DND-41 (cell line): ENCODE results near the gene ZNF296.

Experiments used
- ATAC-seq: fragments of 200-7000 bp; cut with Tn5 transposase; 3 replicates; pipeline ENCODE4 v1.9.1; 2021; ENCODE audit warnings: low read depth; ENCODE audit not compliant: insufficient read depth
- DNase-seq: peaks from one replicate; pipeline ENCODE4 v3.0.0-alpha.2; 2020
- H2AFZ ChIP-seq: 2 replicates; pipeline ENCODE4 v1.6.0; 2012; ENCODE audit warnings: low read depth, low read length
- H3K27ac ChIP-seq: 2 replicates; pipeline ENCODE4 v1.5.1; 2012; ENCODE audit warnings: low read length, inconsistent platforms
- H3K27me3 ChIP-seq: fragments of 200-600 bp; sonication (generic); 2 replicates; pipeline ENCODE4 v1.6.0; 2012; ENCODE audit warnings: low read length, mild to moderate bottlenecking, inconsistent platforms; ENCODE audit not compliant: insufficient read depth, poor library complexity
- H3K36me3 ChIP-seq: 2 replicates; pipeline ENCODE4 v1.5.1; 2012; ENCODE audit warnings: low read length, inconsistent platforms; ENCODE audit not compliant: insufficient read depth
- H3K4me1 ChIP-seq: 2 replicates; pipeline ENCODE4 v1.5.1; 2012; ENCODE audit warnings: mild to moderate bottlenecking, low read length; ENCODE audit not compliant: insufficient read depth
- H3K4me2 ChIP-seq: 2 replicates; pipeline ENCODE4 v1.6.0; 2012; ENCODE audit warnings: mild to moderate bottlenecking, moderate library complexity, low read length, inconsistent platforms; ENCODE audit not compliant: insufficient read depth
- H3K4me3 ChIP-seq, 2 experiments: fragments of 200-600 bp in 1 of 2; shearing (Covaris generic) in 1 of 2; 2 replicates each; pipeline ENCODE4 v1.5.1; 2012 to 2016; ENCODE audit warnings: inconsistent platforms in 2 of 2, low read length in 2 of 2, mild to moderate bottlenecking in 2 of 2, low read depth in 1 of 2, moderate library complexity in 1 of 2
- H3K79me2 ChIP-seq: 2 replicates; pipeline ENCODE4 v1.6.0; 2012; ENCODE audit warnings: low read length, inconsistent platforms; ENCODE audit not compliant: insufficient read depth
- H3K9ac ChIP-seq: 2 replicates; pipeline ENCODE4 v1.6.0; 2012; ENCODE audit warnings: low read depth, mild to moderate bottlenecking, inconsistent platforms, low read length, moderate library complexity
- H3K9me3 ChIP-seq: 2 replicates; pipeline ENCODE4 v1.5.1; 2012; ENCODE audit warnings: low read length, moderate library complexity, mild to moderate bottlenecking, inconsistent platforms; ENCODE audit not compliant: insufficient read depth, severe bottlenecking
- H4K20me1 ChIP-seq: 2 replicates; pipeline ENCODE4 v1.6.0; 2012; ENCODE audit warnings: low read length; ENCODE audit not compliant: insufficient read depth
- EZH2 ChIP-seq: IDR thresholded peaks from 3 replicates; pipeline ENCODE4 v1.6.1; 2012; ENCODE audit warnings: borderline replicate concordance, low read depth, mild to moderate bottlenecking, moderate library complexity, low read length, inconsistent platforms; ENCODE audit not compliant: severe bottlenecking
- TF ChIP-seq, protein P1 (sequence below): IDR thresholded peaks from 2 replicates; pipeline ENCODE4 v1.5.1; 2012; ENCODE audit warnings: borderline replicate concordance, low read length, moderate library complexity, mild to moderate bottlenecking; ENCODE audit not compliant: poor library complexity, severe bottlenecking; ENCODE audit errors: extremely low read depth

Gene ZNF296

GRCh38 chr19:45094707-45095106, 18.4 kb upstream of the ZNF296 start:
- Histone ChIP-seq H3K27ac (no peak overlapping the region), H3K4me1 (peaks cover 59% of the 10 kb centered on the region), H4K20me1 (peaks cover 65% of the 10 kb centered on the region), H3K79me2 (peaks cover 68% of the 10 kb centered on the region), H3K9ac (peak overlapping the region; percentile 76), H2AFZ (no peak overlapping the region), H3K27me3 (no peaks in the 10 kb centered on the region), H3K9me3 (no peaks in the 10 kb centered on the region), H3K4me2 (peak overlapping the region; percentile 92), H3K4me3 (peak overlapping the region in 1 of 2 experiments; percentile 69; a peak in 3 of 4 replicates), H3K36me3 (peaks cover 55% of the 10 kb centered on the region)
- no peak for DNase-seq
- TF ChIP-seq, protein P1, sequence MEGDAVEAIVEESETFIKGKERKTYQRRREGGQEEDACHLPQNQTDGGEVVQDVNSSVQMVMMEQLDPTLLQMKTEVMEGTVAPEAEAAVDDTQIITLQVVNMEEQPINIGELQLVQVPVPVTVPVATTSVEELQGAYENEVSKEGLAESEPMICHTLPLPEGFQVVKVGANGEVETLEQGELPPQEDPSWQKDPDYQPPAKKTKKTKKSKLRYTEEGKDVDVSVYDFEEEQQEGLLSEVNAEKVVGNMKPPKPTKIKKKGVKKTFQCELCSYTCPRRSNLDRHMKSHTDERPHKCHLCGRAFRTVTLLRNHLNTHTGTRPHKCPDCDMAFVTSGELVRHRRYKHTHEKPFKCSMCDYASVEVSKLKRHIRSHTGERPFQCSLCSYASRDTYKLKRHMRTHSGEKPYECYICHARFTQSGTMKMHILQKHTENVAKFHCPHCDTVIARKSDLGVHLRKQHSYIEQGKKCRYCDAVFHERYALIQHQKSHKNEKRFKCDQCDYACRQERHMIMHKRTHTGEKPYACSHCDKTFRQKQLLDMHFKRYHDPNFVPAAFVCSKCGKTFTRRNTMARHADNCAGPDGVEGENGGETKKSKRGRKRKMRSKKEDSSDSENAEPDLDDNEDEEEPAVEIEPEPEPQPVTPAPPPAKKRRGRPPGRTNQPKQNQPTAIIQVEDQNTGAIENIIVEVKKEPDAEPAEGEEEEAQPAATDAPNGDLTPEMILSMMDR = no peak
- TF ChIP-seq EZH2 = no peak
- ATAC-seq = no peak

GRCh38 chr19:45094137-45094536, 17.9 kb upstream of the ZNF296 start:
- Histone ChIP-seq H3K27me3 (no peaks in the 10 kb centered on the region), H3K79me2 (peaks cover 65% of the 10 kb centered on the region), H4K20me1 (peaks cover 60% of the 10 kb centered on the region), H3K4me2 (peak overlapping the region; percentile 92), H3K4me1 (peaks cover 59% of the 10 kb centered on the region), H3K9me3 (no peaks in the 10 kb centered on the region), H2AFZ (no peak overlapping the region), H3K9ac (peak overlapping the region; percentile 76), H3K4me3 (peak overlapping the region; percentile 69 to 93; a peak in 3 of 4 replicates), H3K36me3 (peaks cover 51% of the 10 kb centered on the region), H3K27ac (no peak overlapping the region)
- TF ChIP-seq EZH2 = no peak
- TF ChIP-seq, protein P1 = no peak
- DNase-seq (no peak), ATAC-seq (no peak)

DNA sequence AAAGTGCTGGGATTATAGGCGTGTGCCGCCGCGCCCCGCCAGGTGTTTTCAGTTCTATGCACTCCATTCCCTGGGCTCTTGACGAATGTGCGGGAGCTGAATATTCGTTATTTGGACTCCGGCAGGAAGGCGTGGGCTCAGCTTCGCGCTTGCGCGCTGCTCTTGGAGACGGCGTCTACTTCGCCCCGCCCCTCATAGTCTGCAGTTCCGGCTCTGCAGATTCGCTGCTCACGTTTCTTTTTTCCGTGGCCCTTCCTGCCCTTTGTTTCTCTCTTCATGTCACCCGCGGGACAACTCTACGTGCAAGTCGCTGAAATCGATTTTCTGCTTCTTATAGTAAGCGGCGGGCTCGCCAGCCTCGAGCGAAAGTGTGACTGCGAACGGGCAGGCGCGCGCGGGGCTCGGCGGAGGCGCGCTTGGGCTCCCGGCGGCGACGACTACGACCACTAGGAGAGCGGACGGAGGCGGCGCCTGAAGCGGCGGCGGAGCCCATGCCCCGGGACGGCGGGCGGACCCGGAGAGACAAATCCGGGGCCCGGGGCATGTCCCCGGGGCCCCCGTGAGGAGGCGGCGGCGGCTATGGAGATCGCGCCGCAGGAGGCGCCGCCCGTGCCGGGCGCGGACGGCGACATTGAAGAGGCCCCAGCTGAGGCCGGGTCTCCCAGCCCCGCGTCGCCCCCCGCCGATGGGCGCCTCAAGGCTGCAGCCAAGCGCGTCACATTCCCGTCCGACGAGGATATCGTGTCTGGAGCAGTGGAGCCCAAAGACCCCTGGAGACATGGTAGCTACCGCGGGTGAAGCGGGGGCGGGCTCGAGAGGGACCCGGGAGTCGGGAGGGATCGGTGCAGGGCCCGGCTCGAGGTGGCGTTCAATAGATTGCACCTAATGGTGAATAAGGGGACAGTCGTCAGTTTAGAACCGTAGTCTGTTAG, 16.7 kb upstream of the ZNF296 start, which contains the start of gene PPP1R37:
TSS of gene PPP1R37 (plus strand) at position 433 of the 932 bp plus-strand sequence. CDS start at position 580, 147 bp downstream.
- H2AFZ ChIP-seq = peak within 1 kb of the TSS; percentile 88
- H3K4me1 ChIP-seq = peaks cover 54% of the 10 kb centered on the region
- peaks cover 51% of the 10 kb centered on the region for H4K20me1 ChIP-seq
- peak within 1 kb of the TSS; percentile 69 to 93 for H3K4me3 ChIP-seq
- H3K36me3 ChIP-seq = peaks cover 49% of the 10 kb centered on the region
- H3K27ac ChIP-seq = peak within 1 kb of the TSS; percentile 95
- H3K27me3 ChIP-seq = no peaks in the 10 kb centered on the region
- peaks cover 58% of the 10 kb centered on the region for H3K79me2 ChIP-seq
- peak within 1 kb of the TSS; percentile 76 for H3K9ac ChIP-seq
- peak within 1 kb of the TSS; percentile 92 for H3K4me2 ChIP-seq
- TF ChIP-seq EZH2 = no peak
- TF ChIP-seq, protein P1 = peak; percentile 3
- no peaks in the 10 kb centered on the region for H3K9me3 ChIP-seq
- peak; percentile 92 for ATAC-seq
- peak; percentile 90 for DNase-seq
